Suppressor macrophage treated with lipopolysaccharide for 4 hours (primary cell): ENCODE measurements around the gene CPT1B.
"Not testable (repeated sequence)": the region's sequence is repeated elsewhere in the genome, so short reads cannot be mapped to it uniquely, and the experiment has no call there.

ENCODE experiments used
- DNase-seq: peaks from one replicate; pipeline ENCODE4 v3.0.0-alpha.2; 2020

The CPT1B gene

GRCh38 chr22:50577987-50578775 lies at the start of gene CPT1B:
TSS of gene CPT1B (minus strand) at chr22:50578427. CDS start at chr22:50577915, 512 bp downstream.
- no peak for DNase-seq

- no peak for DNase-seq
Measured at GRCh38 chr22:50626850-50627641, 48.8 kb upstream of the CPT1B start.

- no peak for DNase-seq
Measured at GRCh38 chr22:50626314-50626849, 48.2 kb upstream of the CPT1B start.

GRCh38 chr22:50625568-50626313 lies 47.5 kb upstream of the CPT1B start:
- DNase-seq, result no peak

GRCh38 chr22:50625131-50625567 lies 46.9 kb upstream of the CPT1B start:
- no peak for DNase-seq

- no peak for DNase-seq
Measured at GRCh38 chr22:50624347-50625130, 46.3 kb upstream of the CPT1B start.

- DNase-seq, result no peak
Measured at GRCh38 chr22:50622723-50623327, 44.6 kb upstream of the CPT1B start.

GRCh38 chr22:50621948-50622722 lies 43.9 kb upstream of the CPT1B start:
- DNase-seq, result no peak

- DNase-seq, result peak; percentile 59
Measured at GRCh38 chr22:50621356-50621880, 43.2 kb upstream of the CPT1B start.

GRCh38 chr22:50620593-50621355 lies 42.5 kb upstream of the CPT1B start:
- DNase-seq, result peak; percentile 60

GRCh38 chr22:50614296-50614695 lies 36.1 kb upstream of the CPT1B start:
- not testable (repeated sequence) for DNase-seq

GRCh38 chr22:50613291-50613981 lies 35.2 kb upstream of the CPT1B start:
- DNase-seq, result no peak

GRCh38 chr22:50612528-50613221 lies 34.4 kb upstream of the CPT1B start:
- DNase-seq, result no peak

- DNase-seq, result no peak
Measured at GRCh38 chr22:50612168-50612527, 33.9 kb upstream of the CPT1B start.

GRCh38 chr22:50611341-50612060 lies 33.3 kb upstream of the CPT1B start:
- no peak for DNase-seq

- DNase-seq, result no peak
Measured at GRCh38 chr22:50610581-50610980, 32.4 kb upstream of the CPT1B start.

- no peak for DNase-seq
Measured at GRCh38 chr22:50610041-50610451, 31.8 kb upstream of the CPT1B start.

GRCh38 chr22:50609599-50609998 lies 31.4 kb upstream of the CPT1B start:
- no peak for DNase-seq
